IPS-18a (cell line): ENCODE results near the gene ISLR2.
"Not testable (repeated sequence)": the region's sequence is repeated elsewhere in the genome, so short reads cannot be mapped to it uniquely, and the experiment has no call there.

Experiments used
- H3K27ac ChIP-seq: one replicate; pipeline ENCODE4 v1.5.1; 2013; ENCODE audit warnings: low read length
- H3K27me3 ChIP-seq: one replicate; pipeline ENCODE4 v1.6.1; 2013; ENCODE audit warnings: mild to moderate bottlenecking, low read length; ENCODE audit not compliant: control insufficient read depth, insufficient read depth
- H3K36me3 ChIP-seq: one replicate; pipeline ENCODE4 v1.6.1; 2013; ENCODE audit warnings: low read depth, low read length; ENCODE audit not compliant: control insufficient read depth
- H3K4me1 ChIP-seq: one replicate; pipeline ENCODE4 v1.6.1; 2013; ENCODE audit warnings: low read depth, low read length; ENCODE audit not compliant: control insufficient read depth
- H3K4me3 ChIP-seq: one replicate; pipeline ENCODE4 v1.5.1; 2013; ENCODE audit warnings: low read length
- H3K9ac ChIP-seq: one replicate; pipeline ENCODE4 v1.6.1; 2013; ENCODE audit warnings: mild to moderate bottlenecking, low read length, moderate library complexity
- H3K9me3 ChIP-seq: one replicate; pipeline ENCODE4 v1.6.1; 2013; ENCODE audit warnings: low read depth, low read length; ENCODE audit not compliant: control insufficient read depth

The ISLR2 gene

GRCh38 chr15:74141591-74141990 lies 11.2 kb downstream of the ISLR2 start:
- H3K4me3 ChIP-seq, result no peak overlapping the region
- H3K36me3 ChIP-seq, result no peaks in the 10 kb centered on the region
- H3K9me3 ChIP-seq, result no peaks in the 10 kb centered on the region
- H3K27ac ChIP-seq, result no peak overlapping the region
- peaks cover 35% of the 10 kb centered on the region for H3K4me1 ChIP-seq
- no peak overlapping the region for H3K9ac ChIP-seq
- peaks cover 29% of the 10 kb centered on the region for H3K27me3 ChIP-seq

- no peaks in the 10 kb centered on the region for H3K36me3 ChIP-seq
- H3K9me3 ChIP-seq, result no peaks in the 10 kb centered on the region
- H3K27me3 ChIP-seq, result peaks cover 2% of the 10 kb centered on the region
- peaks cover 27% of the 10 kb centered on the region for H3K4me1 ChIP-seq
- no peak overlapping the region for H3K27ac ChIP-seq
- H3K9ac ChIP-seq, result no peak overlapping the region
- no peak overlapping the region for H3K4me3 ChIP-seq
These were observed 13.9 kb downstream of the ISLR2 start for GRCh38 chr15:74144153-74144775.

- no peaks in the 10 kb centered on the region for H3K9me3 ChIP-seq
- H3K27me3 ChIP-seq, result no peaks in the 10 kb centered on the region
- no peak overlapping the region for H3K9ac ChIP-seq
- H3K4me3 ChIP-seq, result no peak overlapping the region
- peaks cover 10% of the 10 kb centered on the region for H3K4me1 ChIP-seq
- H3K27ac ChIP-seq, result no peak overlapping the region
- H3K36me3 ChIP-seq, result no peaks in the 10 kb centered on the region
These were observed 16.0 kb downstream of the ISLR2 start for GRCh38 chr15:74146277-74146800.

GRCh38 chr15:74147051-74147450 lies 16.7 kb downstream of the ISLR2 start:
- no peaks in the 10 kb centered on the region for H3K36me3 ChIP-seq
- H3K9me3 ChIP-seq, result no peaks in the 10 kb centered on the region
- H3K4me1 ChIP-seq, result peaks cover 7% of the 10 kb centered on the region
- no peak overlapping the region for H3K27ac ChIP-seq
- no peak overlapping the region for H3K9ac ChIP-seq
- no peaks in the 10 kb centered on the region for H3K27me3 ChIP-seq
- no peak overlapping the region for H3K4me3 ChIP-seq

- no peak overlapping the region for H3K27ac ChIP-seq
- H3K4me3 ChIP-seq, result no peak overlapping the region
- H3K4me1 ChIP-seq, result no peaks in the 10 kb centered on the region
- H3K27me3 ChIP-seq, result no peaks in the 10 kb centered on the region
- H3K9me3 ChIP-seq, result no peaks in the 10 kb centered on the region
- H3K36me3 ChIP-seq, result no peaks in the 10 kb centered on the region
- H3K9ac ChIP-seq, result no peak overlapping the region
These were observed 25.5 kb downstream of the ISLR2 start for GRCh38 chr15:74155766-74156417.

- no peaks in the 10 kb centered on the region for H3K27me3 ChIP-seq
- H3K9me3 ChIP-seq, result no peaks in the 10 kb centered on the region
- no peaks in the 10 kb centered on the region for H3K4me1 ChIP-seq
- H3K27ac ChIP-seq, result no peak overlapping the region
- no peak overlapping the region for H3K9ac ChIP-seq
- H3K36me3 ChIP-seq, result no peaks in the 10 kb centered on the region
- no peak overlapping the region for H3K4me3 ChIP-seq
These were observed 26.5 kb downstream of the ISLR2 start for GRCh38 chr15:74156678-74157411.

GRCh38 chr15:74157868-74158827 lies 27.8 kb downstream of the ISLR2 start:
- Histone ChIP-seq H3K27ac (no peak overlapping the region), H3K9me3 (no peaks in the 10 kb centered on the region), H3K4me1 (no peaks in the 10 kb centered on the region), H3K36me3 (no peaks in the 10 kb centered on the region), H3K27me3 (no peaks in the 10 kb centered on the region), H3K9ac (no peak overlapping the region), H3K4me3 (no peak overlapping the region)

- Histone ChIP-seq H3K9ac (no peak overlapping the region), H3K27me3 (no peaks in the 10 kb centered on the region), H3K36me3 (no peaks in the 10 kb centered on the region), H3K4me1 (no peaks in the 10 kb centered on the region), H3K4me3 (no peak overlapping the region), H3K27ac (no peak overlapping the region), H3K9me3 (no peaks in the 10 kb centered on the region)
These were observed 28.7 kb downstream of the ISLR2 start for GRCh38 chr15:74158855-74159650.

GRCh38 chr15:74159773-74160172 lies 29.4 kb downstream of the ISLR2 start:
- H3K4me3 ChIP-seq, result no peak overlapping the region

GRCh38 chr15:74160390-74160789 lies 30.0 kb downstream of the ISLR2 start:
- not testable (repeated sequence) for H3K27ac ChIP-seq, H3K9me3 ChIP-seq, H3K9ac ChIP-seq, H3K4me1 ChIP-seq, H3K4me3 ChIP-seq, H3K27me3 ChIP-seq, H3K36me3 ChIP-seq

More at GRCh38 chr15:74159773-74160172, 29.4 kb downstream of the ISLR2 start:
- Histone ChIP-seq H3K9me3 (no peaks in the 10 kb centered on the region), H3K9ac (no peak overlapping the region), H3K4me1 (no peaks in the 10 kb centered on the region), H3K36me3 (no peaks in the 10 kb centered on the region), H3K27ac (no peak overlapping the region), H3K27me3 (no peaks in the 10 kb centered on the region)
